GF-D8 (cell line): Measurements from ENCODE around the gene FSTL4.

ENCODE experiments used
- DNase-seq: peaks from one replicate; lab custom pipeline; 2025; lab: John Stamatoyannopoulos, UW

The FSTL4 gene

GRCh38 chr5:133384903-133385302 lies 227.4 kb downstream of the FSTL4 start:
- no peak for DNase-seq

- DNase-seq, result no peak
Measured at GRCh38 chr5:133384120-133384855, 228.1 kb downstream of the FSTL4 start.

GRCh38 chr5:133383580-133383939 lies 228.8 kb downstream of the FSTL4 start:
- DNase-seq, result no peak

GRCh38 chr5:133382661-133383579 lies 229.4 kb downstream of the FSTL4 start:
- DNase-seq, result no peak

- DNase-seq, result no peak
Measured at GRCh38 chr5:133381571-133382365, 230.6 kb downstream of the FSTL4 start.

GRCh38 chr5:133381041-133381440 lies 231.3 kb downstream of the FSTL4 start:
- DNase-seq, result no peak

- no peak for DNase-seq
Measured at GRCh38 chr5:133377736-133378135, 234.6 kb downstream of the FSTL4 start.

GRCh38 chr5:133376986-133377385 lies 235.4 kb downstream of the FSTL4 start:
- no peak for DNase-seq

GRCh38 chr5:133373121-133373870 lies 239.0 kb downstream of the FSTL4 start:
- no peak for DNase-seq

- DNase-seq, result no peak
Measured at GRCh38 chr5:133372293-133372937, 239.9 kb downstream of the FSTL4 start.

- DNase-seq, result no peak
Measured at GRCh38 chr5:133371371-133372155, 240.8 kb downstream of the FSTL4 start.

GRCh38 chr5:133370904-133371303 lies 241.4 kb downstream of the FSTL4 start:
- DNase-seq, result no peak

- DNase-seq, result no peak
Measured at GRCh38 chr5:133370036-133370831, 242.1 kb downstream of the FSTL4 start.

GRCh38 chr5:133368916-133369783 lies 243.2 kb downstream of the FSTL4 start:
- DNase-seq, result no peak

- DNase-seq, result no peak
Measured at GRCh38 chr5:133367984-133368383, 244.4 kb downstream of the FSTL4 start.

- DNase-seq, result no peak
Measured at GRCh38 chr5:133367071-133367786, 245.1 kb downstream of the FSTL4 start.

GRCh38 chr5:133366438-133366837 lies 245.9 kb downstream of the FSTL4 start:
- no peak for DNase-seq

- DNase-seq, result no peak
Measured at GRCh38 chr5:133365738-133366137, 246.6 kb downstream of the FSTL4 start.
